ENCODE results near the gene IGFL2.

DNA sequence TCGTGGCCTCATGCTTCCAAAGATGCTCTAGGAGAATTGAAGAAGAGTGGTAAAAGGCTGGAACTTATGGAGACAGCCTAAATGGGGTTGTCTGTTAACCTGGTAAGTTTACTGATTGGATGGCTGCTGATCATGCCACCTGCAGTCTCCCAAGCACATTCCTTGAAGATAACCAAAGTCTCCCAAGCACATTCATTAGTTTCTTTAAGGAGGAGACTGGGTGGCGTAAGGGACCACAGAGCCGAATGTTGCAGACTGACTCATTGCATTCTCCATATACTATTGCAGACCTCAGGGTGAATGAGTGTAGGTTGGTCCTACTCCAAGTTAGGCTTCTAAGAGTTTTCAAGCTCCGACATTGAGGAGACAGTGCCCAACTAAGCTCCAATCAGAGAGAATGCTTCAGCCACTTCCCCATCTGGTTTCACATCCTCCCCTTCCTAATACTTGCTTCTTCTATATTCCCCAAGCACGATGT, 23.4 kb upstream of the IGFL2 start, which contains the start of gene IGFL3:
- TF ChIP-seq, protein P1, sequence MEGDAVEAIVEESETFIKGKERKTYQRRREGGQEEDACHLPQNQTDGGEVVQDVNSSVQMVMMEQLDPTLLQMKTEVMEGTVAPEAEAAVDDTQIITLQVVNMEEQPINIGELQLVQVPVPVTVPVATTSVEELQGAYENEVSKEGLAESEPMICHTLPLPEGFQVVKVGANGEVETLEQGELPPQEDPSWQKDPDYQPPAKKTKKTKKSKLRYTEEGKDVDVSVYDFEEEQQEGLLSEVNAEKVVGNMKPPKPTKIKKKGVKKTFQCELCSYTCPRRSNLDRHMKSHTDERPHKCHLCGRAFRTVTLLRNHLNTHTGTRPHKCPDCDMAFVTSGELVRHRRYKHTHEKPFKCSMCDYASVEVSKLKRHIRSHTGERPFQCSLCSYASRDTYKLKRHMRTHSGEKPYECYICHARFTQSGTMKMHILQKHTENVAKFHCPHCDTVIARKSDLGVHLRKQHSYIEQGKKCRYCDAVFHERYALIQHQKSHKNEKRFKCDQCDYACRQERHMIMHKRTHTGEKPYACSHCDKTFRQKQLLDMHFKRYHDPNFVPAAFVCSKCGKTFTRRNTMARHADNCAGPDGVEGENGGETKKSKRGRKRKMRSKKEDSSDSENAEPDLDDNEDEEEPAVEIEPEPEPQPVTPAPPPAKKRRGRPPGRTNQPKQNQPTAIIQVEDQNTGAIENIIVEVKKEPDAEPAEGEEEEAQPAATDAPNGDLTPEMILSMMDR (IDR thresholded peaks at IDR 0.05 in 8 of 11, conservative IDR thresholded peaks at IDR 0.05 in 3 of 11) = no peak
- TF ChIP-seq POLR2A (IDR thresholded peaks at IDR 0.05) = no peak
